ENCODE measurements around the gene BTC. TPM values are rescaled to one million over a fixed set of nuclear protein-coding genes. Genes with fewer than 3 reads are reported as not detected.

Gene BTC
- total and polyA plus RNA-seq, 9 of the 15 experiments (the other 6 are each of a cell fraction or from before 2014, with no cell fraction given), result not detected

GRCh38 chr4:74822603-74823002 lies 28.3 kb upstream of the BTC start (continued):
- no peak for TF ChIP-seq CTCF (IDR thresholded peaks at IDR 0.05 in 2 of 3, conservative IDR thresholded peaks at IDR 0.05 in 1 of 3; ENCODE audit: insufficient read depth in 2 of 3, low read depth in 1 of 3, low read length in 3 of 3)
- no peak for TF ChIP-seq FOXA3 (CRISPR knock-in tag; conservative IDR thresholded peaks at IDR 0.05 in 1 of 2, IDR thresholded peaks at IDR 0.05 in 1 of 2)
- no peak for TF ChIP-seq GABPB1 (CRISPR knock-in tag; IDR thresholded peaks at IDR 0.05)
- TF ChIP-seq ZNF384 (IDR thresholded peaks at IDR 0.05; ENCODE audit: low read depth, low read length), result no peak
- TF ChIP-seq STAT5B (CRISPR knock-in tag; IDR thresholded peaks at IDR 0.05), result no peak
- no peak for TF ChIP-seq GABPB2 (CRISPR knock-in tag; conservative IDR thresholded peaks at IDR 0.05)
- TF ChIP-seq RNF2 (IDR thresholded peaks at IDR 0.05), result no peak

GRCh38 chr4:74821541-74821940 lies 27.2 kb upstream of the BTC start:
- ATAC-seq, result no peak
- intact Hi-C loops (cut with micrococcal nuclease), result no loop called here
- POLR2A ChIA-PET, result interaction anchor here (0.7 kb wide), 1 partner anchor 41 kb away, joined by 3 read pairs; no protein-coding TSS in a partner anchor
- Histone ChIP-seq H3K36me3 (ENCODE audit: control insufficient read depth, insufficient read depth, low read length) (no peaks in the 10 kb centered on the region), H2AFZ (ENCODE audit: low read depth, low read length) (no peak overlapping the region), H3K27ac (ENCODE audit: extremely low read depth, low read depth, low read length) (no peak overlapping the region), H3K4me2 (ENCODE audit: insufficient read depth, low read length) (no peak overlapping the region), H3K4me1 (replicated peaks in 1 of 2; ENCODE audit: control insufficient read depth in 2 of 2, insufficient read depth in 2 of 2, low read length in 2 of 2) (no peaks in the 10 kb centered on the region), H3K79me2 (ENCODE audit: control insufficient read depth, insufficient read depth, low read length) (no peaks in the 10 kb centered on the region), H3K4me3 (no peak overlapping the region), H3K9ac (ENCODE audit: insufficient read depth in 1 of 2, low read depth in 2 of 2, low read length in 2 of 2) (no peak overlapping the region), H3K27me3 (ENCODE audit: control insufficient read depth in 2 of 2, insufficient read depth in 2 of 2, low read length in 2 of 2) (no peaks in the 10 kb centered on the region), H3K9me1 (ENCODE audit: control insufficient read depth, insufficient read depth, low read length) (no peaks in the 10 kb centered on the region), H4K20me1 (replicated peaks; ENCODE audit: control insufficient read depth, insufficient read depth, low read length) (no peaks in the 10 kb centered on the region), H3K9me3 (replicated peaks; ENCODE audit: control insufficient read depth, insufficient read depth, low read depth, low read length) (no peaks in the 10 kb centered on the region)
- no peak for FAIRE-seq
- DNase-seq (ENCODE audit: extremely low read depth in 1 of 4, low spot score in 3 of 4), result no peak
- in situ Hi-C loops (cut with MboI), result no loop called here
- CTCF ChIA-PET (ENCODE audit: low intra/inter-chr PET ratio), result no interaction called here
- no TSS peak for BruUV-seq (replicated peaks)
- TF ChIP-seq, protein P1, sequence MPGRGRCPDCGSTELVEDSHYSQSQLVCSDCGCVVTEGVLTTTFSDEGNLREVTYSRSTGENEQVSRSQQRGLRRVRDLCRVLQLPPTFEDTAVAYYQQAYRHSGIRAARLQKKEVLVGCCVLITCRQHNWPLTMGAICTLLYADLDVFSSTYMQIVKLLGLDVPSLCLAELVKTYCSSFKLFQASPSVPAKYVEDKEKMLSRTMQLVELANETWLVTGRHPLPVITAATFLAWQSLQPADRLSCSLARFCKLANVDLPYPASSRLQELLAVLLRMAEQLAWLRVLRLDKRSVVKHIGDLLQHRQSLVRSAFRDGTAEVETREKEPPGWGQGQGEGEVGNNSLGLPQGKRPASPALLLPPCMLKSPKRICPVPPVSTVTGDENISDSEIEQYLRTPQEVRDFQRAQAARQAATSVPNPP (IDR thresholded peaks at IDR 0.05; ENCODE audit: borderline replicate concordance, insufficient read depth, insufficient read length), result no peak
- no peak for TF ChIP-seq ZNF830 (CRISPR knock-in tag; IDR thresholded peaks at IDR 0.05)
- no peak for TF ChIP-seq ZFP1 (CRISPR knock-in tag; IDR thresholded peaks at IDR 0.05)
- no peak for TF ChIP-seq LEF1 (IDR thresholded peaks at IDR 0.05)
- TF ChIP-seq CTCF (IDR thresholded peaks at IDR 0.05 in 2 of 3, conservative IDR thresholded peaks at IDR 0.05 in 1 of 3; ENCODE audit: insufficient read depth in 2 of 3, low read depth in 1 of 3, low read length in 3 of 3), result no peak
- TF ChIP-seq SAP30 (IDR thresholded peaks at IDR 0.05; ENCODE audit: borderline replicate concordance, insufficient read depth, low read depth, low read length, poor library complexity, severe bottlenecking), result no peak
- TF ChIP-seq HBP1 (CRISPR knock-in tag; IDR thresholded peaks at IDR 0.05), result no peak
- no peak for TF ChIP-seq GABPA (tag; conservative IDR thresholded peaks at IDR 0.05; ENCODE audit: low read depth)
